ENCODE measurements around the gene PCIF1.

Gene PCIF1

DNA sequence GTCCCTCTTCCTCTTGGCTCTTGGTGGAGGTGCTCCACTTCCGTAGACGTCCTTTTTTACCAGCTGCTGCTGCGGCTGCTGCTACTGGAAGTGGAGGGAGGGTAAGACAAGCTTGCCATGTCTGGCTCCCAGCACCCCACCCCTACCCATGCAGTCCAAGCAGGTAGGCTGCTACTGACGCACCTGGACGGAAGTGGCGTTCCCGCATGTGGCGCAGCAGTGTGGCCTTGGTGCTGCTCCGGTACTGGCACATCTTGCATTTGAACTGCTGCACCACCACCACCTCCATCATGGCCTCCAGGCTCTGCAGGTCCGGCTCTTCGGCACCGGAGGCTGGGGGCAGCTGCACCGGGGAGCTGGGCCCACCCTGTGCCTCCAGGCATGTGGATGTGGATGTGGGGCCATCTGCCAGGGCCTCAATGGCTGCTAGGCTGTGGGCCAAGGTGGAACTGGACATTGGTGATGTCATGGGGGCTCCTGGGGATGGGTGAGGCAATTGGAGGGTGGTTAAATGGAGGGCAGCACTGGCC lies 33.1 kb downstream of the PCIF1 start:
- DNase-seq (ENCODE audit: extremely low read depth, low read depth), result no peak
- H3K4me3 ChIP-seq (replicated peaks; ENCODE audit: low read depth, low read length), result no peak overlapping the region
- TF ChIP-seq, protein P1, sequence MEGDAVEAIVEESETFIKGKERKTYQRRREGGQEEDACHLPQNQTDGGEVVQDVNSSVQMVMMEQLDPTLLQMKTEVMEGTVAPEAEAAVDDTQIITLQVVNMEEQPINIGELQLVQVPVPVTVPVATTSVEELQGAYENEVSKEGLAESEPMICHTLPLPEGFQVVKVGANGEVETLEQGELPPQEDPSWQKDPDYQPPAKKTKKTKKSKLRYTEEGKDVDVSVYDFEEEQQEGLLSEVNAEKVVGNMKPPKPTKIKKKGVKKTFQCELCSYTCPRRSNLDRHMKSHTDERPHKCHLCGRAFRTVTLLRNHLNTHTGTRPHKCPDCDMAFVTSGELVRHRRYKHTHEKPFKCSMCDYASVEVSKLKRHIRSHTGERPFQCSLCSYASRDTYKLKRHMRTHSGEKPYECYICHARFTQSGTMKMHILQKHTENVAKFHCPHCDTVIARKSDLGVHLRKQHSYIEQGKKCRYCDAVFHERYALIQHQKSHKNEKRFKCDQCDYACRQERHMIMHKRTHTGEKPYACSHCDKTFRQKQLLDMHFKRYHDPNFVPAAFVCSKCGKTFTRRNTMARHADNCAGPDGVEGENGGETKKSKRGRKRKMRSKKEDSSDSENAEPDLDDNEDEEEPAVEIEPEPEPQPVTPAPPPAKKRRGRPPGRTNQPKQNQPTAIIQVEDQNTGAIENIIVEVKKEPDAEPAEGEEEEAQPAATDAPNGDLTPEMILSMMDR (IDR thresholded peaks at IDR 0.05; ENCODE audit: low read depth, low read length, missing control alignments), result no peak

DNA sequence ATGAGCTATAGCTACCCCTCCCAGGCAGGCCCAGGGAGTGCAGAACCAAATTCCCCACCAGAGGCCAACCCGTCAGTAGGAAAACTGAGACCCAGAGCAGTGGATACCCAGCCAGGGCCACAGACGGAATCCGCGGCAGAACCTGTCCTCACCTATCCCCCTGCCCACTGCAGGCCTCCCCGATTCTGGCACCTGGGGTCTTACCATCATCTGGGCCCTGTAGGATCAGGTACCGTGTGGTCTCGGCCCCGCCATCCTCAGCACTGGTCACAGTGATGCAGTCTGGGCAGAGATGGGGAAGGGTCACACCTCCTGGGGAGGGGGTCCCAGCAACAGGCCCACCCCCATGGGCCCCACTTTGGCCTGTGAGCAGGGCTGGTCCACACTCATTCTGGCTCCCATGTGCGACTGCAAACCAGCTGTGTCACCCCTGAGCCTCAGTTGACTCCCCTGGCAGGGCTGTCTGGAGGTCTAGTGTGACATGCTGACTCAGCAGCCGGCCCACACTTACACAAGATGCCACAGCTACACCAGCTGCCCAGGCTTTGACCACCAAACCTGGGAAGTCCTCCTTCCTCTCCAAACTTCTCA lies 33.7 kb downstream of the PCIF1 start:
- no peak overlapping the region for H3K4me3 ChIP-seq (replicated peaks; ENCODE audit: low read depth, low read length)
- TF ChIP-seq, protein P1 (IDR thresholded peaks at IDR 0.05; ENCODE audit: low read depth, low read length, missing control alignments), result no peak
- DNase-seq (ENCODE audit: extremely low read depth, low read depth), result no peak

DNA sequence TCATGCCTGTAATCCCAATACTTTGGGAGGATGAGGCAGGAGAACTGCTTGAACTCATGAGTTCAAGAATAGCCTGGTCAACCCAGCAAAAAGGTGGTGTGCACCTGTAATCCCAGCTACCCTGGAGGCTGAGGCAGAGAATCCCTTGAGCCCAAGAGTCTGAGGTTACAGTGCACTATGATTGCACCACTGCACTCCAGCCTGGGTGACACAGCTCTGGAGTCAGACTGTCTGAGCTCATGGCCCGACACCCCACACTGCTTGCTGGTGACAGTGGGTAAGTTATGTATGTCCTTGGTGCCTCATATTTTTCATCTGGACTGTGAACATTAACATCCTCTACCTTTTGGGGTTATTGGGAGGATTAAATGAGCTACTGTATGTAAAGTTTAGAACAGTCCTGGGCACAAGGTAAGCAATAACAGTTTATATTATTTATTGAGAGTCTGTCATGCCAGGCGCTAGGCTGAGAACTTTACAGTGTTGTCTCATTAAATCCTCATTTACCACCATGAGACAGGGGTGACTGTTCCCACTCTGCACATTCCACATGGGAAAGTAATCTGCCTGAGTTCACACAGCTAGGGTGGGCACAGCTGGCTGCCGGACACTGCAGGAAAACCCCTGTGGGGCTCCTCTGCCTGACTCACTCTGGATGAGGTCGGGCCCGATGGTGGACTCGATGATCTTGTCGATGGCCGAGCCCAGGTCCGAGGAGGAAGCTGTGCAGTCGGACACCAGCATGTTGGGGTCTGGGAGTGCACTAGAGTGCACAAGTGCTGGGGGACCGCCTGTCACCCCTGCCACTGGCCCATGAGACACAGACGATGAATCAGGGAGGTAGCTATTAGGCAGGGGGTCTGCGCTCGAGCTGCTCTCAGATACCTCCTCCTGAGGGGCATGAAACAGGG lies 34.6 kb downstream of the PCIF1 start:
- peak overlapping the region; percentile 77 for H3K4me3 ChIP-seq (replicated peaks; ENCODE audit: low read depth, low read length)
- DNase-seq (ENCODE audit: extremely low read depth, low read depth), result no peak

DNA sequence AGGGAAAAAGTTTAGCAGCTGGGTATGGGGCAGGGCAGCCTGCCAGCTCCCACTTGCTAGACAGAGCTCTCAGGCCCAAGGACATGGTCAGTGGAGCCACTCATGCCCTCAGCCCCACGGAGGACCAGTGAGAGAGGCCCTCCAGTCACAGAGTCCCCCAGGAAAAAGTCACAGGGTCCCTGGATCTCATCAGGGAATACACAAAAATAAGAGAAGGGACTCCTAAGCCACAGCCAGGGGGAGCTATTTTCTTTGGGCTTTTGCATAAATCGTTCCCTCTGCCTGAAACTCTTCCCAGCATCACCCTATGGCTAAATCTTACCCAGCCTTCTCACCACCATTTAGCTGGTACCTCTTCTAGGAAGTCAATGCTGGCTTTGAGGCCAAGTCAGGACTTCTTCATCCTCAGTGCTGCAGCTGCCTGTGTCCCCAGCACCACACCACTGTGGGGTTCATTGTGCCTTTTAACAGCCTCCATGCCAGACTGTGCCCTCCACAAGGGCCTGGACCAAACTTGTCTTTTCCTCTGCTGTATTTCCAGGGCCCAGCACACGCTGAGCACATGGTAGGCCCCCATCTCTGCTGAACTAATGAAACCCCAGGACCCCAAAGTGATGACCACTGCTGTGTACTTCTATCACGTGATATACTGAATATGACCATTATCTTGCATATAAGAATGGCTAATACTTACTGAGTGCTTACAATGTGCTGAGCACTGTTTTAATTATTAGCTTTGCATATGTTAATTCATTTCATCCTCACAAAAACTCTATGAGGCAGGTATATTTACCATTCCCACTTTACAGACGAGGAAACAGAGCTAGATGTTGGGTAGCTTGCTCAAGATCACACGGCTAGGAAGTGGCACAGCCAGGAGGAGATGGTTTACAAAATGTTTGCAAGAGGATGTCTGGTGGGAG lies 35.5 kb downstream of the PCIF1 start:
- peak; percentile 59 for DNase-seq (ENCODE audit: extremely low read depth, low read depth)
- TF ChIP-seq, protein P1 (IDR thresholded peaks at IDR 0.05; ENCODE audit: low read depth, low read length, missing control alignments), result peak; percentile 81
- H3K4me3 ChIP-seq (replicated peaks; ENCODE audit: low read depth, low read length), result peak overlapping the region; percentile 77

More for the DNA sequence above, 34.6 kb downstream of the PCIF1 start:
- TF ChIP-seq, protein P1 (IDR thresholded peaks at IDR 0.05; ENCODE audit: low read depth, low read length, missing control alignments), result no peak

DNA sequence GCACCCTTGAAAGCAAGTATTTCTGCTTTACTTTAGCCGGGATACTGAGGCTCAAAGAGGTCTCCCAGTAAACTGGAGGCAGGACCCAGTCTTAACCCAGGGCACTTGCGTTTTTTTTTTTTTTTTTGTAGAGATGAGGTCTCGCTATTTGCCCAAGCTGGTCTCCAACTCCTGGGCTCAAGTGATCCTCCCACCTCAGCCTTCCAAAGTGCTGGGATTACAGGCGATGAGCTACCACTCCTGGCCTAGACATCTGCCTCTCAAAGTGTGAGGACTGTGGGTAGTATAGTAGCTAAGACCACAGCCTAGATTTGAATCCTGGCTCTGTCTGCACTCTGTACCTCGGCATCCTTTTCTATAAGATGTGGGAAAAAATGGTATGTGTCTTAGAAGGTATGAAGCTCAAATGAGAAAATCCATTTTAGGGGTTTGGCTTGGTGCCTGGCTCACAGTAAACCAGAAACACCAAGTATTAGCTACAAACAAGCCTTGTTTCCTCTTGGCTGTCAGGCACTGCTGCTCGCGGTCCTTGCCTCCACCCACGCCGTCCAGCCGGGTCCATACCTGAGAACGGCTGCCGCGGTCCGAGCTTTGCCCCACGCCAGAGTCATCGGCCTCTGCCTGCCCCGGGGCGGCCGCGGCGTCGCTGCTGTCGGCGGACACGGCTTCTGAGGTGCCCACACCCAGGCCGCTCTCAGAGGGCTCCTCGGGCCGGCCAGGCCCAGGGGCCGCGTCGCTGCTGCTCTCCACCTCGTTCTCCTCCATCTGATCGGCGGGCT lies 36.4 kb downstream of the PCIF1 start:
- TF ChIP-seq, protein P1 (IDR thresholded peaks at IDR 0.05; ENCODE audit: low read depth, low read length, missing control alignments), result no peak
- DNase-seq (ENCODE audit: extremely low read depth, low read depth), result no peak
- H3K4me3 ChIP-seq (replicated peaks; ENCODE audit: low read depth, low read length), result peak overlapping the region; percentile 77

DNA sequence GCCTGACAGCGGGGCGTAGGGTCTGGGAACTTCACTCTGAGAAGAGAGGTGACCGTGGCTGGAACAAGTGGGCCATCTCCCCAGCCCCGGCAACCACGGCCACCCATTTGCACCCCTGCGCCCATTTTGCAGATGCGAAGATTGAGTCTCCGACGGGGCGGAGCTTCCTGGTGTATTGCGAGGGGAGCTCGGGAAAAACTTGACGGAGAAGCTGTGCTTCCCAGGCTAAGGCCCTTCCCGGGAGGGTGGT lies 36.9 kb downstream of the PCIF1 start:
- H3K4me3 ChIP-seq (replicated peaks; ENCODE audit: low read depth, low read length), result peak overlapping the region; percentile 77
- no peak for DNase-seq (ENCODE audit: extremely low read depth, low read depth)
- TF ChIP-seq, protein P1 (IDR thresholded peaks at IDR 0.05; ENCODE audit: low read depth, low read length, missing control alignments), result no peak
